ENCODE results near the gene VPS8.

The VPS8 gene

GRCh38 chr3:185041540-185041939, 229.6 kb downstream of the VPS8 start:
- Mint-ChIP-seq H3K36me3 (peaks cover 63% of the 10 kb centered on the region), H3K9me3 (peaks cover 4% of the 10 kb centered on the region), H3K4me3 (no peak overlapping the region), H3K27me3 (no peaks in the 10 kb centered on the region), H3K4me1 (no peaks in the 10 kb centered on the region), H3K27ac (no peak overlapping the region)
- ATAC-seq = no peak

DNA sequence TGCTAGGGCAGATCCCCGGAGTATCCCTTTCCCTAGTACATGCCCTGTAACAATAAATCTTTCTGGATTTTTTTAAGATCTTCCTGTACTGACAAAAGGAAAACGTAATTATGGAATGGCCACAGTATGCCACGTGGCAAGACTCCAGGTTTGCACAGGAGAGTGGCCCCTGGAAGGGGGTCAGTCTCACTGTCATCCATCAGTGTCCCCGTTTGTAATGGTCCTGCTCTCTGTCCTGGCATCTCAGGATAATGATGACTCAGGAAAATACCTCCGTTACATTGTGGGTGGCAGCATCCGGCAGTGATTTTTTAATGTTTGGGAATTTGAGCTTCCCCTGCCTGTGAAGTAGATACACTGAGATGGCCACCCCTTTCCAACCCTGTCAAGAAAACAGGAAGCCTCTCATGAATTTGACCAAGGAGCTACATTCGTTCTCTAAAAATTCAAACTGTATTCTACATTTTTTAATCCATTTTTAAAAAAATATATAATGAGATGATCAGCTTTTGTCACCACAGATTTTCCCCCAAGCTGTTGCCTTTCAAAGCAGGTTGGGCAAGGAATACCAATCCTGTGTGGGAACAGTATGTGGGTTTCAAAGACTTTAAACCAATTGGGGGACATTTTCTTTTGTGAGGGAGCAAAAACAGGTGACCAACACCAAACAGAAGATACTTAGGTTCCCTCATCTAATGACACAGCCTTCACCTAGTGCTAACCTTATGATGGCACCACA, 230.5 kb downstream of the VPS8 start:
- no peak for ATAC-seq
- Mint-ChIP-seq H3K4me3 (no peak overlapping the region), H3K36me3 (peaks cover 66% of the 10 kb centered on the region), H3K4me1 (no peaks in the 10 kb centered on the region), H3K27me3 (no peaks in the 10 kb centered on the region), H3K9me3 (peaks cover 2% of the 10 kb centered on the region), H3K27ac (no peak overlapping the region)

DNA sequence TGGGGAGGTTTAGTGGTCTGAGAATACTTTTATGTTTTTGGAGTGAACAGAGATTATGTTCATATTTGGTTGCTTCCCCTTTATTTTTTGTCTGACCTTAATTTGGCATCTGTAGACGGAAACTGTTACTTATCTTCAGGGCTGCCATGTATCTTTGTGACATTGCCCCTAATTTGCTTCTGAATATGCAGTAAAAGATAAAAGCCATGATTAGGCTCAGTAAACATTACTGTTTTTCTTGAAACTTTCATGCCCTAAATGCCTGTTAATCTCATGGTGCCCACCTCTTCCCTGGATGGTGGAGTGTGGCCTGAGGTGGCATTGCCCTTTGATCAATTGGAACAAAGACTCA, 234.2 kb downstream of the VPS8 start:
- Mint-ChIP-seq H3K9me3 (no peaks in the 10 kb centered on the region), H3K27ac (no peak overlapping the region), H3K27me3 (no peaks in the 10 kb centered on the region), H3K4me1 (no peaks in the 10 kb centered on the region), H3K4me3 (no peak overlapping the region), H3K36me3 (peaks cover 80% of the 10 kb centered on the region)
- ATAC-seq = no peak

DNA sequence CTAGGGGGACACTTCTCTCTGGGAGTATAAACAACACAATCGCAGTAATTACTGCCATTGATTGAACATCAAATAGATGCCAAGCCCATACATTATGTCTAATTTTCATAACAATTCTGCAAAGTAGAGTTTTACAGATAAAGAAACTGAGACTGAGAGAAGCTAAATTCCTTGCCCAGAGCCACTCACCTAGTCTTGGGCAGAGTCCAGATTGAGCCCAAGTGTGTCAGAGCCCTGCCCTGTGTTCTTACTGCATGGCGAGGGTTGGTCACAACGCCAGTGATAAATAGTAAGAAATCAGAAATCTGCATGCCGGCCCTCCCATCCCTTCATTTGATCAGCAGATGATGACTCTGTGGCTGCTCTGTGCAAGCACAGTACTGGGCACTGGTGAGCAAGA, 234.6 kb downstream of the VPS8 start:
- peaks cover 80% of the 10 kb centered on the region for H3K36me3 Mint-ChIP-seq
- no peak overlapping the region for H3K27ac Mint-ChIP-seq
- no peak for ATAC-seq

GRCh38 chr3:185049710-185050109, 237.7 kb downstream of the VPS8 start:
- Mint-ChIP-seq H3K36me3 (peaks cover 91% of the 10 kb centered on the region), H3K27me3 (no peaks in the 10 kb centered on the region), H3K4me3 (no peak overlapping the region), H3K4me1 (no peaks in the 10 kb centered on the region), H3K27ac (no peak overlapping the region), H3K9me3 (peaks cover 5% of the 10 kb centered on the region)
- no peak for ATAC-seq

More for the DNA sequence above, 234.6 kb downstream of the VPS8 start:
- no peak overlapping the region for H3K4me3 Mint-ChIP-seq
- no peaks in the 10 kb centered on the region for H3K9me3 Mint-ChIP-seq
- no peaks in the 10 kb centered on the region for H3K4me1 Mint-ChIP-seq
- H3K27me3 Mint-ChIP-seq = no peaks in the 10 kb centered on the region

GRCh38 chr3:185051801-185052200, 239.8 kb downstream of the VPS8 start:
- no peaks in the 10 kb centered on the region for H3K4me1 Mint-ChIP-seq
- ATAC-seq = no peak
- no peaks in the 10 kb centered on the region for H3K27me3 Mint-ChIP-seq
- H3K9me3 Mint-ChIP-seq = peaks cover 13% of the 10 kb centered on the region
- H3K36me3 Mint-ChIP-seq = peaks cover 93% of the 10 kb centered on the region
- no peak overlapping the region for H3K4me3 Mint-ChIP-seq
- no peak overlapping the region for H3K27ac Mint-ChIP-seq

DNA sequence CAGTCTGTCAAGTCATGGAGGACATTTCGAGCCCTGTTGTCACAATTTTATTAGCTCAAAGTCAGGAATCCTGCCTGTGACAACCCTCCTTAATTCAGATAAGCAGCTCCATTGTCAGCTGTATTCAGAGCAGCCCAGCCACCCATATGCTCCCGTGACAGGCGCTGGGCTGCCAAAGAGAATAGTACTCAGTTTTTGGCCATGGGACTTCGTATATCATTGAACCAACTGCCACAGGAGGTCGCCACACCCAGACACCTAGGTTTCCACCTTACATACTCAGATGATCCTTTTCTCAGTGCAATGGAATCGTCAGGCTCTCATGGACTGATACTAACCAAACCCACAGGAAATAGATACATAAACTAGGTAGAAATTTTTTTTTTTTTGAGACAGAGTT, 240.7 kb downstream of the VPS8 start:
- H3K36me3 Mint-ChIP-seq = peaks cover 85% of the 10 kb centered on the region
- H3K27ac Mint-ChIP-seq = no peak overlapping the region
- H3K4me1 Mint-ChIP-seq = no peaks in the 10 kb centered on the region
- ATAC-seq = no peak
- H3K27me3 Mint-ChIP-seq = no peaks in the 10 kb centered on the region
- H3K4me3 Mint-ChIP-seq = no peak overlapping the region
- H3K9me3 Mint-ChIP-seq = peaks cover 20% of the 10 kb centered on the region

DNA sequence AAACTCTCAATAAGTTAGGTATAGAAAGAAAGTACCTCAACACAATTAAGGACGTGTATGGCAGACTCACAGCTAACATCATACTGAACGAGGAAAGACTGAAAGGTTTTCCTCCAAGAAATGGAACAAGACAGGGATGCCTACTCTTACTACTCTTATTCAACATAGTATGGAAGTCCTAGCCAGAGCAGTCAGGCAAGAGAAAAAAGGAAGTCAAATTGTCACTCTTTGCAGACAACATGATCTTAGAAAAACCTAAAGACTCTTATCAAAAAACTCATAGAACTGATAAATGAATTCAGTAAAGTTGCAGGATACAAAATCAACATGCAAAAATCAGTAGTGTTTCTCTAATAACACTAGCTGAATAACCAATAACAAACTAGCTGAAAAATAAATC, 244.9 kb downstream of the VPS8 start:
- Mint-ChIP-seq H3K27me3 (no peaks in the 10 kb centered on the region), H3K9me3 (peaks cover 37% of the 10 kb centered on the region), H3K4me1 (no peaks in the 10 kb centered on the region), H3K4me3 (no peak overlapping the region), H3K36me3 (peaks cover 42% of the 10 kb centered on the region), H3K27ac (no peak overlapping the region)
- ATAC-seq = no peak

DNA sequence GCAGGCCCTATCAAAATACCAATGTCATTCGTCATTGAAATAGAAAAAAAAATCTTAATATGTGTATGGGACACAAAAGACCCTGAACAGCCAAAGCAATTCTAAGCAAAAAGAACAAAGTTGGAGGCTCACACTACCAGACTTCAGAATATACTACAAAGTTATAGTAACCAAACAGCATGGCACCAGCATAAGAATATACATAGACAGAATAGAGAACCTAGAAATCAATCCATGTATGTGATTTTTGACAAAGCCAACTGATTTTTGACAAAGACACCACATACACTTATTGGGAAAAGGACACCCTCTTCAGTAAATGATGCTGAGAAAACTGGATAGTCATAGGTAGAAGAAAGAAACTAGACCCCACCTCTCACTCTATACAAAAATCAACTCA, 245.9 kb downstream of the VPS8 start:
- no peak for ATAC-seq
- Mint-ChIP-seq H3K4me1 (no peaks in the 10 kb centered on the region), H3K9me3 (peaks cover 37% of the 10 kb centered on the region), H3K27me3 (no peaks in the 10 kb centered on the region), H3K36me3 (peaks cover 33% of the 10 kb centered on the region), H3K4me3 (no peak overlapping the region), H3K27ac (no peak overlapping the region)

DNA sequence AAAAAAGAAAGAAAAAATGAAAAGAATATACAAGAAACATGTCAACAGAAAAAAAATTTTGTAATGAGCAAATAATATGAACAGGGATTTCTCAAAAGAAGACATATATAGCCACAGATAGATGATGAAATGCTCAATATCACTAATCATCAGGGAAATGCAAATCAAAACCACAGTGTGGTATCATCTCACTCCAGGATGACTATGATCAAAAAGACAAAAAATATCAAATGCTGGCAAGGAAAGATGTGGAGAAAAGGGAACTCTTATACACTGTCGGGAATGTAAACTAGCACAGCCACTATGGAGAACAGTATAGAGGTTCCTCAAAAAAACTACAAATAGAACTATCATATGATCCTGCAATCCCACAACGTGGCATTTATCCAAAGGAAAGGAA, 246.8 kb downstream of the VPS8 start:
- ATAC-seq = no peak
- Mint-ChIP-seq H3K4me1 (no peaks in the 10 kb centered on the region), H3K9me3 (peaks cover 37% of the 10 kb centered on the region), H3K36me3 (peaks cover 23% of the 10 kb centered on the region), H3K4me3 (no peak overlapping the region), H3K27me3 (no peaks in the 10 kb centered on the region), H3K27ac (no peak overlapping the region)

DNA sequence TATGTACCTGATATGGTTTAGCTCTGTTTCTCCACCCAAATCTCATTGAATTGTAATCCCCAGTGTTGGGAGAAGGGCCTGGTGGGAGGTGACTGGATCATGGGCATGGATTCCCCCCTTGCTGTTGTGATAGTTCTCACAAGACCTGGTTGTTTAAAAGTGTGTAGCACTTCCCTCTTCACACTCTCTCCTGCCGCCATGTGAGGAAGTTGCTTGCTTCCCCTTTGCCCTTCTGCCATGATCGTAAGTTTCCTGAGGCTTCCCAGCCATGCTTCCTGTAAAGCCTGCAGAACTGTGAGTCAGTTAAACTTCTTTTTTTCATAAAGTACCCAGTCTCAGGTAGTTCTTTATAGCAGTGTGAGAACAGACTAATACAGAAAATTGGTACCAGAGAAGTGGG, 247.8 kb downstream of the VPS8 start:
- ATAC-seq = no peak
- no peak overlapping the region for H3K4me3 Mint-ChIP-seq
- no peak overlapping the region for H3K27ac Mint-ChIP-seq
- H3K36me3 Mint-ChIP-seq = peaks cover 14% of the 10 kb centered on the region
- peaks cover 31% of the 10 kb centered on the region for H3K9me3 Mint-ChIP-seq
- no peaks in the 10 kb centered on the region for H3K4me1 Mint-ChIP-seq
- no peaks in the 10 kb centered on the region for H3K27me3 Mint-ChIP-seq

DNA sequence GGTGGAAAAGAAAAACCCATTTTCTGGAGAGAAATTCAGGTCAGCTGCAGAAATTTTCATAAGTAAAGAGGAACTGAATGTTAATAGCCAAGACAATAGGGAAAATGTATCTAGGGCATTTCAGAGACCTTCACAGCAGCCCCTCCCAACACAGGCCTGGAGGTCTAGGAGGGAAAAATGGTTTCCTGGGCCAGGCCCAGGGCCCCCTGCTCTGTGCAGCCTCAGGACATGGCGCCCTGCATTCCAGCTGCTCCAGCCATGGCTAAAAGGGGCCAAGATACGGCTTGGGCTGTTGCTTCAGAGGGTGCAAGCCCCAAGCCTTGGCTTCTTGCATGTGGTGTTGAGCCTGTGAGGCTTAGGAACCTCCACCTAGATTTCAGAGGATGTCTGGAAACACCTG, 248.7 kb downstream of the VPS8 start:
- peaks cover 26% of the 10 kb centered on the region for H3K9me3 Mint-ChIP-seq

DNA sequence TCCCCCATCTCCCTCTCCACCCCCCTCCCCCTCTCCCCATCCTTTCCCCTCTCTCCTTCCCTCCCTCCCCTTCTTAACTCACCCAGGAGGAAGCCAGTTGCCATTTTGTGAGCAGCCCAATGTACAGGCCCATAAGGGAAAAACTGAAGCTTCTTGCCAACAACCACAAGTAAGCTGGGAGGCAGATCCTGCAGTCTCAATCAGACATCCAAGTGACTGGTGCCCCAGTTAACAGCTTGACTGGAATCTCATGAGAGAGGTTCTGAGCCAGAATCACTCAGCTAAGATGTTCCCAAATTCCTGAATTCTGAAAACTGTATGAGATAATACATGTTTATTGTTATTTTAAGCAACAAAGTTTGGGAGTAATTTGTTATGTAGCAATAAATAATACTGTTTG, 250.2 kb downstream of the VPS8 start:
- H3K27ac Mint-ChIP-seq = no peak overlapping the region
- peaks cover 20% of the 10 kb centered on the region for H3K9me3 Mint-ChIP-seq
- H3K27me3 Mint-ChIP-seq = no peaks in the 10 kb centered on the region
- no peaks in the 10 kb centered on the region for H3K4me1 Mint-ChIP-seq
- H3K4me3 Mint-ChIP-seq = no peak overlapping the region
- no peaks in the 10 kb centered on the region for H3K36me3 Mint-ChIP-seq
- ATAC-seq = no peak

More for the DNA sequence above, 248.7 kb downstream of the VPS8 start:
- ATAC-seq = no peak
- no peaks in the 10 kb centered on the region for H3K27me3 Mint-ChIP-seq
- peaks cover 5% of the 10 kb centered on the region for H3K36me3 Mint-ChIP-seq
- no peak overlapping the region for H3K4me3 Mint-ChIP-seq
- H3K4me1 Mint-ChIP-seq = no peaks in the 10 kb centered on the region
- H3K27ac Mint-ChIP-seq = no peak overlapping the region

DNA sequence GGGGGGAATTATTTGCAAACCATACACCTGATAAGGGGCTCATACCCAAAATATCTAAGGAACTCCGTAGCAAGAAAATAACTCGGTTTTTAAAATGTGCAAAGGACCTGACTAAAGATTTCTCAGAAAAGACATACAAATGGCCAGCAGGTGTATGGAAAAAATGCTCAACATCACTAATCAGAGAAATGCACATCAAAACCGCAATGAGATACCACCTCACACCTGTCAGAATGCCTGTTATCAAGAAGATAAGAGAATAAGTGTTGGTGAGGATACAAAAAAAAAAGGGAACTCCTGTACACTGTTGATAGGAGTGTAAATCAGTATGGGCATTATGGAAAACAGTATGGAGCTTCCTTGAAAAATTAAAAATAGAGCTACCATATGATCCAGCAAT, 251.5 kb downstream of the VPS8 start:
- no peak overlapping the region for H3K27ac Mint-ChIP-seq
- ATAC-seq = no peak

DNA sequence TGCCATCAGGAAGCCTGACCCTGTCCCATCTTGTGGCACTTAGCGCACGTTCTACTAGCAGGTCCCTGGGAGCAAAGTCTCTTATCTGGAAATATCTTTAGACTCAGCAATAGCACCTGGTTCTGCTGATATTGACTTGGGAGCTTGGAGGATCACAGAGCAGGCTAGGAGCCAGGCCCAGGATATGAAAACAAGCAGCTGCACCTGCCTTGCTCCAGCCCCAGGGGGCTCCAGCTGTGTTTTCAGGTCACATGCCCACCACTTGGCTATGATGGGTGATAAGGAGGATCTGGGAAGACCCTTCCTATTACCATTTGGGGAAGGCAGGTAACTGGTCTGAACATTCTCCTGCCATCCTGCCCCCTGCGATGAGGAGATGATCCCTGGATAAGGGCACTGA, 253.1 kb downstream of the VPS8 start:
- H3K36me3 Mint-ChIP-seq = no peaks in the 10 kb centered on the region

More for the DNA sequence above, 251.5 kb downstream of the VPS8 start:
- no peaks in the 10 kb centered on the region for H3K4me1 Mint-ChIP-seq
- peaks cover 12% of the 10 kb centered on the region for H3K9me3 Mint-ChIP-seq
- no peak overlapping the region for H3K4me3 Mint-ChIP-seq
- H3K36me3 Mint-ChIP-seq = no peaks in the 10 kb centered on the region
- no peaks in the 10 kb centered on the region for H3K27me3 Mint-ChIP-seq

GRCh38 chr3:185066251-185066650, 254.3 kb downstream of the VPS8 start:
- no peak for ATAC-seq
- Mint-ChIP-seq H3K36me3 (no peaks in the 10 kb centered on the region), H3K4me1 (no peaks in the 10 kb centered on the region), H3K9me3 (peaks cover 3% of the 10 kb centered on the region), H3K4me3 (no peak overlapping the region), H3K27ac (no peak overlapping the region), H3K27me3 (no peaks in the 10 kb centered on the region)

More for the DNA sequence above, 253.1 kb downstream of the VPS8 start:
- Mint-ChIP-seq H3K27me3 (no peaks in the 10 kb centered on the region), H3K4me3 (no peak overlapping the region), H3K4me1 (no peaks in the 10 kb centered on the region), H3K27ac (no peak overlapping the region), H3K9me3 (peaks cover 5% of the 10 kb centered on the region)
- no peak for ATAC-seq
